ENCODE data around the gene UBL5. TPM values are rescaled to one million over a fixed set of nuclear protein-coding genes. Genes with fewer than 3 reads are reported as not detected.
"Not testable (repeated sequence)": the region's sequence is repeated elsewhere in the genome, so short reads cannot be mapped to it uniquely, and the experiment has no call there.

The UBL5 gene
- total RNA-seq, 1 donor from 2014 or later: 315 TPM

DNA sequence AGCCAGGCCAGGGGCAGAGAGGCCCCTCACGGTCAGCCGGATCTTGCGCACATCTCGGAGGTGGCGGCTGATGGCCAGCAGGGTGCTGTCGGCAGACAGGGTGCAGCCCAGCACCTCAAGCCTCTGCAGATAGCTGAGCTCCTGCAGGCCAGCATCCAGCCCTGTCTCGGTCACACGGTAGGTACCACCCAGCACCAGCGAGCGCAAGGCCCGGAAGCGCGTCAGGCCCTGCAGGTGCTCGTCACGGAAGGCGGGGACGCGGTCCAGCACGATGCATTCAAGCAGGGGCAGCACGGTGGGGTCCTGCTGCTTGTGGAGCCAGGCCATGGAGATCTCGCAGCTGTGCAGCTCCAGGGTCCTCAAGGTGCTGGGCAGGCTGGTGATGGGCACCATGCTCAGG, 16.6 kb upstream of the UBL5 start:
- DNase-seq (ENCODE audit: low spot score): no peak

DNA sequence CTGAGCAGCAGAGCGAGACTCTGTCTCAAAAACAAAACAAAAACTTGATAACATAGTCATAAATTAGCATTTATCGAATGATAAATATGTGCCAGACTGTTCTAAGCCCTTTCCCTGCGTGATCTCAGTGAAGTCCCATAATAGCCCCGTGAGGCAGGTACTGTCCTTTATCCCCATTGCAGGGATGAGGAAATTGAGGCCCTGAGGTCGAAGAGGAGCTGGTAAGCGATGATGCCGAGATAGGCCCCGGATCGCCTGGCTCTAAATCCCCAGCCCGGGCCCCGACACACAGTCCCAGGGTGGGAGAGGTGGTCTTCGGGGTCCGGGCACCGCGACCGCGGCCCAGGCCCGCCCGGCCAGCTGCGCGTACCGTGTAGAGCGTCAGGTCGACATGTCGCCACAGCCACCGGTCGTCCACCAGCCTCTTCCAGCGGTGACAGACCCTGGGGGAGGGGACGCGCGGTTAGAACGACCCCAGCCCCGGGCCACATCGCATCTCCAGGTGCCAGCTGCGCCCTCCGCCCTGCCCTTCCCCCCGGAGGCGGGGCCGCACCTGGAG, 9.5 kb upstream of the UBL5 start:
- no peak for DNase-seq (ENCODE audit: low spot score)

DNA sequence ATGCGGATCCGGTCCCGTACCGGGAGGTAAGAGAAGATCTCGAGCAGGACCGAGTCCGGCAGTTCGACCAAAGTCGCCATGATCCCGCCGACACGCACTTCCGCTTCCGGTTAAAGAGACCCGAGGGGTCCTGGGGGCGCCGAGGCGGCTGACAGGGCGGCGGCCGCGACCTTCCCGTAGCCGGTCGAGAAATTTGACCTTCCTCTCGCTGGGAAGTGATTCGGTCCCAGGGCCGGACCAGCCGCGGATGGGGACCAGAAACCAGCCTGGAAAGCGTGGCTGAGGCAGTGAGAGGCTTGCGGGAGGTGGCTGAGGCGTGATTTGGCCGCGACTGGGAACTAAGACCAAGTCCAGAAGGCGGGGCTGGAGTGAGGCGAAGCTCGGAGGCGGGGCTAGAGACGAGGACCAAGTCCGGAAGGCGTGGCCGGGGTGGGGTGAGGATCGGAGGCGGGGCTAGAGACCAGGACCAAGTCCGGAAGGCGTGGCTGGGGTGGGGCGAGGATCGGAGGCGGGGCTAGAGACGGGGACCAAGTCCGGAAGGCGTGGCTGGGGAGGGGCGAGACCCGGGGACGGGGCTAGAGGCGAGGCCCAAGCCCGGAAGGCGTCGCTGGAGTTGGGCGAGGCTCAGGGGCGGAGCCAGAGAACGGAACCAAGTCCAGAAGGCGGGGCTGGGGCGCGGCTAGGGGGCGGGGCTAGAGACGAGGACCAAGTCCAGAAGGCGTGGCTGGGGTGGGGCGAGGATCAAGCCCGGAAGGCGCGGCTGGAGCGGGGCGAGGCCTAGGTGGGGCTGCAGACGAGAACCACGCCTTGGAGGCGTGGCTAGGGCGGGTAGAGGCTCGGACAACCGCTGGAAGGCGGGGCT, 8.8 kb upstream of the UBL5 start, which contains the start of gene FBXL12:
Gene FBXL12 (minus strand): TSS at position 346 of the 862 bp plus-strand sequence. CDS start 266 bp downstream, at position 80.
- peak; percentile 100 for DNase-seq (ENCODE audit: low spot score)

DNA sequence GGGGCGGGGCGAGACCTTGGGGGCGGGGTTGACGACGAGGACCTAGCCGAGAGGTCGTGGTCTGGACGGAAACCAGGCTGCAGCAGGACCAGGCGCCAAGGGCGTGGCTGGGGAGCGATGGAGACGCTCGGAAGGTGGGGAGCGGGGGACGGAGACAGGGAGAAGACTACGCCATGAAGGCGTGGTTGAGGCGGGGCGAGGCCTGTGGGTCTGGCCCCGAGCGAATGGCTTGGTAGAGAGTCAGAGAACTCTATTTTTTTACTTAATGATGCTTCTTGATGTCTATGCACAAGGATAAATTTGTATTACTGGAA, 8.2 kb upstream of the UBL5 start:
- DNase-seq (ENCODE audit: low spot score): no peak

DNA sequence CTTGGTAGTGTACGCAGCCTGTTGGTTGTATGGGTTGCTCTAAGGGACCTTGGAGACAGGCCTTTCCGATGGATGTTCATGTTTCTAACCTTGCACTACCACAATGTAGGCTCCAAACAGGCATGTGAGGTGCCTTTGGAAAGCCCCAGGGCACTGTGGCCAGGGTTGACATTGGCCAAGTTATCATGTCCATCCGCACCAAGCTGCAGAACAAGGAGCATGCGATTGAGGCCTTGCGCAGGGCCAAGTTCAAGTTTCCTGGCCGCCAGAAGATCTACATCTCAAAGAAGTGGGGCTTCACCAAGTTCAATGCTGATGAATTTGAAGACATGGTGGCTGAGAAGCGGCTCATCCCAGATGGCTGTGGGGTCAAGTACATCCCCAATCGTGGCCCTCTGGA, 7.7 kb upstream of the UBL5 start:
- DNase-seq (ENCODE audit: low spot score): not testable (repeated sequence)

DNA sequence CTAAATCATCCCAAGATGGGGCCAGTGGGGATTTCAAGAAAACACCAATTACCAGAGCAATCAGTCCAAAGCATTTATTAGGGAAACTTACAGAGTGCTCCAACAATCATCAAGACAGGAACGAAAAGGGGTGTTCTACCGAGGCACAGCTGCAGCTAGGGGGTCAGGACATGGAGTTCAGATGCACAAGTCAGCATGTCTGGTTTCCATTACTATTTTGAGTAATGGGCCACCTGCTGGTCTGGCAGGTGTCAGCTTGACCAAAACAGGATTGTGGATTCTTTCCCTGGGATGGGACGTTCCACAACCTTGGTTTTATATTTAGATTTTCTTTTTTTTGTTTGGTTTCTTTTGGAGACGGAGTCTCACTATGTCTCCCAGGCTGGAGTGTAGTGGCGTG, 3.9 kb upstream of the UBL5 start:
- no peak for DNase-seq (ENCODE audit: low spot score)

DNA sequence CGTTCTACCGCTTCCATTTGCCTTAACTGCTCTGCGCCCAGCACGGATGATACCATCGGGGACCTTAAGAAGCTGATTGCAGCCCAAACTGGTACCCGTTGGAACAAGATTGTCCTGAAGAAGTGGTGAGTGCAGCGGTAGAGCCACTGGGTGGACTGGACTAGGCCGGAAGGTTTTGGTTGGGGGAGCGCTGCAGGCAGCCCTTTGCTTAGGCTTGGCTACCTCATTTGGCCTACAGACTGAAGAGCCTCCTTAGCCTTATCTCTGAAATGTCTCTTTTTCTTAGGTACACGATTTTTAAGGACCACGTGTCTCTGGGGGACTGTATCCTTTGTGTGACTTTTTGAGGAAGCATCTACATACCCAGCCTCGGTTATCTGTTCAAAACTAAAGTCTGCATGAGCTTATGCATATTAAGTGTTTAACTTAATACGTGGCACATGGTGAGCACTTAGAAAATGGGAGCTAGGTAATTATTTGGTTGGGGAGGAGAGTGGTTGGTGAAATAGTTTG, 889 bp downstream of the UBL5 start:
- DNase-seq (ENCODE audit: low spot score): no peak

DNA sequence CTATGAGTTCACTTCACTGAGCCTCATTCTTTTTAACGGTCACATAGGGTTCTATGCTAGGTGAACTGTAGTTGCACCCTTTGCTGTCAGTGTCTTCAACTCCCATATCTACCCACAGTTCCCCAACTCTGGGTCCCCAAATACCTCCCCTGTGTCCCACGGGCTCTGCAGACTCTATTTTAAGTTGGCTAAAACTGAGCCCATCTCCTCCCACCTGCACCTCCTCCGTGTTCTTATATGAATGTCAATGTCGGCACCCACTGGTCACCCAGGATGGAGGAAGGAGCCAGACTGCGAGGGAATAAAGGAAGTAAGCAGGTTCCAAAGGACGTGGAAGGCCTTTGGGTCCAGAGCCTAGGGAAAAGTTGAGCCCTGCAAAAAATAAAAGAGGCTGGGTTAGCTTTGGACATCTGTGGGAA, 6.6 kb downstream of the UBL5 start:
- no peak for DNase-seq (ENCODE audit: low spot score)

DNA sequence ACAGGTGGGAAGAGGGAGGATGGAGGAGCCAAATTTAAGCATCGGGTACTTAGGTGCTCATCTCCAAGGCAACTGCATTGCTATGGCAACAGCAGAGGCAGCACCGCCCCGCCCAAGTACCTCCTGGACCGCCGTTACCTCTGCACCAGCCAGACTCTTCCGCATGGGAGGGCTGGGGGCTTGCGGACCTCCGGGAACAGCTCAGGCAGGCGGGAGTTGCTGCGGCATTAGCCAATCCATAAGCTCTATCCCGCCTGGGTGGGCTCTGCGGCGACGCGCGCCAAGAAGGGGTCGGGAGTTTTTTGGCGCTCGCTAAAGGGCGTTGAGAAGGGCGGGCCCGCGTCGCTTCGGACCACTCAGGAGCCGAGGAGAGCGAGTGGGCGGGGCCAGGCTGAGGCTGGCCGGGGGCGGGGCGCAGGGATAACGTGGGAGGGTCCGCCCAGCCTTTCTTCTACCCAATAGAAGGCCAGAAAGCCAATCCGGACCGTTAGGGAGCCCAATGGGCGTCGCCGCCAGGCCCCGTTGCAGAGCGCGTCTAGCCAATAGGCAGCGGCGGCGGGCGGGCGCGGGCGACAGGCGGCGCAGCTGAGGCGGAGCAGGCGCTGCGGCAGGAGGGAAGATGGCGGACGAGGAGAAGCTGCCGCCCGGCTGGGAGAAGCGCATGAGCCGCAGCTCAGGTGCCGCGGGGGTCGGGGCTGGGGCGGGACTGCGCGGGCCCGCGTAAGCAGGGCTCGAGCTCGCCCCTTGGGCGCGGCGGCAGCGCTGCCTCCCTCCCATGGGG, 7.2 kb downstream of the UBL5 start, which contains the start of gene PIN1:
Gene PIN1 (plus strand): TSS at position 593 of the 781 bp plus-strand sequence. CDS start 27 bp downstream, at position 620.
- peak; percentile 99 for DNase-seq (ENCODE audit: low spot score)

DNA sequence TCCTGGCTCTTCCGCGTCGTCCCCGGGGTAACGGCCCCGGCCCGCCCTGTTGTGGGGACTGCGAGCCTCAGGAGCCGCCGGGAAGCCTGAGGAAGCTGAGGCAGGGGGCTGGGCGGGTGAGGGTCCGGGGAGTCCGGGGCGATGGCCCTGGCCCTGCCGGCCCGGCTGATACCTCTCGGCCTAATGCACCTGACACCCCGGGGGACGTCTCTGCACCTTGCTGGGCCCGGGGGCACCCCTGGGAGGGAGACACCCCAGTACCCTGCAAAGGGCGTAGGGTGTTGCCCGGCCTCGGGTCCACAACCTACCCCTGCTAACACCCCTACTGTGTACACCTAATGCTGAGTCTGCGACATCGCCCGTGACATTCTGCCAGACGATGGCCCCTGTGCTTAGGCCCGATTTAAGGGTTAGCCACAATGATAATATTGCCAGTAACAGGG, 7.8 kb downstream of the UBL5 start:
- no peak for DNase-seq (ENCODE audit: low spot score)

DNA sequence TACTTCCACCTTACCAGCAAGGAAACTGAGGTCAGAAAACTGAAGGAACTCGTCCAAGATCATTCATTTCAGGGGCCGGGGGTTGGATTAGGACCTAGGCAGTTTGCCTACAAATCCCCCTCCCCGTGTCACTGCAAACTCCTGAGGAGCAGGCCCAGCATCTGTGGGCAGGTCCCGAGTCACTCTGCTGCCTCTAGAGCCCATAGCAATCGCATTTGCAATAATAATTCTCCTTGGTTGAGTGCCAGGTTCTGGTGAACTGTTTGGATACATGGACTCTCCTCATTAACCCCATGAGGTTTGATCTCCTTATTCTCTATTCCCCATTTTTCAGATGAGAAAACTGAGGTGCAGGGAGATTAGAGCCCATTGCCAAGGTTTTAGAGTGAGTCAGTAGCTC, 8.3 kb downstream of the UBL5 start:
- DNase-seq (ENCODE audit: low spot score): no peak

DNA sequence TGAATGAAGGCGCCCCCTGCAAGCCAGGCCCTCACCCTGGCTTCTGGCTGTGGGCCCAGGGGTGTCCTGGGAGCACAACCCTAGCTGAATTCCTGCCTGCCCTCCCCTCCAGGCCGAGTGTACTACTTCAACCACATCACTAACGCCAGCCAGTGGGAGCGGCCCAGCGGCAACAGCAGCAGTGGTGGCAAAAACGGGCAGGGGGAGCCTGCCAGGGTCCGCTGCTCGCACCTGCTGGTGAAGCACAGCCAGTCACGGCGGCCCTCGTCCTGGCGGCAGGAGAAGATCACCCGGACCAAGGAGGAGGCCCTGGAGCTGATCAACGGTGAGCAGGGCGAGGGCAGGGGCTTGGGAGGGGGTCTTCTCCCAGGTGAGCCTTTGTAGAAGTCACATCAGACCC, 10.6 kb downstream of the UBL5 start:
- no peak for DNase-seq (ENCODE audit: low spot score)

DNA sequence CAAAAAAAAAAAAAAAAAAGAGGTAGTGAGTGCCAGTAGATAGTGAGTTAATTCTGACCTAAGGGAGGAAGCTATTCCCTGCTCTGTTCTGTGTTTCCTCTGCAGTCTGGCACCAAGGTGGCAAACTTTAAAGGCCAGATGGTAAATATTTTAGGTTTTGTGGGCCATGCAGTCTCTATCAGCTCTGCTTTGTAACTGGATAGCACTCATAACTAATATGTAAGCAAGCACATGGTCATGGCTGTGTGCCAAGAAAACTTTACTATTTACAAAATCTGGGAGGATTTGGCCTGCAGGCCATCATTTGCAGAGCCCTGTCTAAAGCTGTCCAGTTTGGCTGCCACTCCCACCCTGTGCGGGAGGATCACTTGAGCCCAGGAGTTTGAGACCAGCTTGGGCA, 11.7 kb downstream of the UBL5 start:
- no peak for DNase-seq (ENCODE audit: low spot score)

DNA sequence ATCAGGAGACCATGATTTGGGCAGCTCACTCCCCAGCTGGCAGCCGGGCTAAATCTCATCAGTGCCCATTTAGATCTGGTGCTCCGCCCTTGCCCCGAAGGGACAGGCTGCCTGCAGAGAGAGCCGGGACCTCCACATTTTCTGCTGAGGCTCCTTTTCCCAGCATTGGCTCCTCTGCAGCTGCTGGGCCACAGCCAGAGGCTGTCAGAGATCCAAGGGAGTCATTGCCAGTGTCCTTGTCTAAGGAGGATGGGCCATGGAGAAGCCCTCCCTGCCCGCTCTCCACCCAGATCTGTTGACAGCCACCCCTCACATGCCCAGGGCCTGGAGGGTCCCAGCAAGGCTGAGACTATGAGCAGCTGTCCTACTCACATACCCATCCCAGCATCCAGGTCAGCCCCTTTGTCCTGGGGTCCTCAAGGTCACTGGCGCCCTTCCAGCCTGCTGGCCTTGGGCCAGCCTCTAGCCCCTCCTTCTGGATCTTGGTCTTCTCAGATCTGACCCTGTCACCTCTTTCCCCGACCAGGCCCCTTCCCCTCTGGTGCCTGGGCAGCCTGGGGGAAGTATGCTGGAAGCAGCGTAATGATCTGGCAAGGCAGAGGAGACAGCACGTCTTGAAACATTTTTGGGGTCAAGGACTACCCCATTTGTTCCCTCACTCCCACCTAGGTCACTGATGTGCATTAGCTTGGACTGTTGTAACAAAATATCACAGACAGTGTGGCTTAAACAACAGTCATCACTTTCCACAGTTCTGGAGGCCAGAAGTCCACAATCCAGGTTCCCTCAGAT, 15.3 kb downstream of the UBL5 start:
- DNase-seq (ENCODE audit: low spot score): no peak

DNA sequence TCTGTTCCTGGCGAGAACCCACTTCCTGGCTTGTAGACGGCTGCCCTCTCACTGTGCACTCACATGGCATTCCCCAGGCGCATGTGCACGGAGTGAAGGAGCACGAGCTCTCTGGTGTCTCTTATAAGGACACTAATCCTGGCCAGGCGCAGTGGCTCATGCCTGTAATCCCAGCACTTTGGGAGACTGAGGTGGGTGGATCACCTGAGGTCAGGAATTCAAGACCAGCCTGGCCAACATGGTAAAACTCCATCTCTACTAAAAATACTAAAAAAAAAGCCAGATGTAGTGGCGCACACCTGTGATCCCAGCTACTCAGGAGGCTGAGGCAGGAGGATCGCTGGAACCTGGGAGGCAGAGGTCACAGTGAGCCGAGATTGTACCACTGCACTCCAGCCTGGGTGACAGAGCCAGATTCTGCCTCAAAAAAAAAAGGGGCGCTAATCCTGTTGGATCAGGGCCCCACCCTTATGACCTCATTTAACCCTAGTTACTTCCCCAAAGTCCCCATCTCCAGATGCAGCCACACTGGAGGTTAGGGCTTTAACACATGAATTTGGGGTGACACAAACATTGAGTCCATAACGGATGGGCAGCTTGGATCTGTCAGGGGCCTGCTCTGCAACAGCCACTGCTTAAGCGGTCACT, 16.0 kb downstream of the UBL5 start:
- not testable (repeated sequence) for DNase-seq (ENCODE audit: low spot score)

DNA sequence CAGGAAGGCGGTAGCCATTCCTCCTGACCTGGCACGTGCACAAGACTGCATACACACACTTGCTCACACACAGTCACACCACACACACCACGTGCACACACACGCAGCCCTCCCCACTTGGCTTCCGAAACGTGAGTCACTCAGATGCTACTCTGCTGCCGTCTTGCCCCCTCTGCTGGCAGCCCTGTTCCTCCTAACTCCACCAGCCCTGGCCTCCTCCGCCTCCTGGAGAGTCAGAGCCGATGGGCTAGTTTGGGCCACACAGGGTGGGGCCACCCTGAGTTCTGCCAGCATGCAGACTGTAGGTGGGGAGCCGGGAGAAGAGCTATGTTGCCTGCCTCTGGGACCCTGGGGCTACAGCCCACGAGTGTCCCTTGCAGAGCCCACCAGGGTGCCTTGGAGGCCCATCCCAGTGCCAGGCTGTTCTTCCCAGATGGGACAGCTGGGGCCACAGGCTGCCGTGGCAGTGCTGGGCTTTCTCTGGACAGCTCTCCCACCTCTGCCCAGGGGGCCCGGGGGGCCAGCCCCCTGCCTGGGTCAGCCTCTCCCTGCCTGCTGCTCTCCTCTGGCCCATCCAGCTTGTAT, 19.5 kb downstream of the UBL5 start:
- DNase-seq (ENCODE audit: low spot score): peak; percentile 56

DNA sequence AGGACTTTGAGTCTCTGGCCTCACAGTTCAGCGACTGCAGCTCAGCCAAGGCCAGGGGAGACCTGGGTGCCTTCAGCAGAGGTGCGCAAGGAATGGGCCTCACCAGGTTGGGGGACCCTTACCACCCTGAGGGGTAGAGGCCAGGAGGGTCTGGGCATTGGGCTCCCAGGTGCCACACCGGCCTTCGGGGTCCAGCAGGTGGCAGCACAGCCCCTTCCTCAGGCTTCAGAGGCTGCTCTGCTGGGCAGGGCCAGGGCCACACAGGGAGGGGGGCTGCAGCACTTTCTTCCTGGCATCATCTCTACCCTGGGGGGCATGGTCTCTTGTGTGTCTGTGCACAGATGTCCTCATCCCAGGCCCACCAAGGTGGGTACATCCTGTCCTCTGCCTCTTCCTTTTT, 20.3 kb downstream of the UBL5 start:
- no peak for DNase-seq (ENCODE audit: low spot score)

DNA sequence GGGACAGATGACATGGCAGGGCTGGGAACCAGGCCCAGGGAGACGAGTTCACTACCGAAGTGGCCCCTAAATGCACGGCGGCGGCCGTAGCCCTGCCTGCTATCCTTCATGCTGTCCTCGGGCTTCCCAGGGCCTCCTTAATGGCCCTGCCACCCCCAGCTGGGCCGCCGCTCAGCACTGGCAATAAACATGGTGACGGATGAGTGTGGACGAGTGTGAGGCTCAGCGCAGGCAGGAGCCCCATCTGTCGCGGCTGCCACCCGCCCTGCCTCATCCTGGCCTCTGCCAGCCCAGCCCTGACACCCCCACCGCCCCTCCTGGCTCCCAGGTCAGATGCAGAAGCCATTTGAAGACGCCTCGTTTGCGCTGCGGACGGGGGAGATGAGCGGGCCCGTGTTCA, 21.0 kb downstream of the UBL5 start:
- no peak for DNase-seq (ENCODE audit: low spot score)

DNA sequence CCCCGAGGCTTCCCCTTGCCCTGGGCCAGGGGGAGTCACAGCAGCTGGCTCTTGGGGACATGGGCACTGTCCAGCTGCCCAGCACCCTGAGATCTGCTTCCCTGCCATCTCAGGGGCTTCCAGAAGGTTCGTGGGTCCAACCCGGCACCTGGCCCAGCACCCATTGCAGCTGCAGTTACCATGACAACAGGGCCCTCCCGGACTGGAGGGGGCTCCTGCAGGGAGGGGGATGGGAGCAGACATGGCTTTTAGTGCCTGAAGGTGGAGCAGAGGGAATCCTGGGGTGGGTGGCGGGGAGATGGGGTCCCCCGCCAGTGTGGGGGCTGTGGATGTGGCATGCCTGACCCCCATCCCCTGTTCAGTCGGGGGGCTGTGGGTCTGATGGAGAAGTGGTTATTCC, 22.1 kb downstream of the UBL5 start:
- DNase-seq (ENCODE audit: low spot score): no peak

DNA sequence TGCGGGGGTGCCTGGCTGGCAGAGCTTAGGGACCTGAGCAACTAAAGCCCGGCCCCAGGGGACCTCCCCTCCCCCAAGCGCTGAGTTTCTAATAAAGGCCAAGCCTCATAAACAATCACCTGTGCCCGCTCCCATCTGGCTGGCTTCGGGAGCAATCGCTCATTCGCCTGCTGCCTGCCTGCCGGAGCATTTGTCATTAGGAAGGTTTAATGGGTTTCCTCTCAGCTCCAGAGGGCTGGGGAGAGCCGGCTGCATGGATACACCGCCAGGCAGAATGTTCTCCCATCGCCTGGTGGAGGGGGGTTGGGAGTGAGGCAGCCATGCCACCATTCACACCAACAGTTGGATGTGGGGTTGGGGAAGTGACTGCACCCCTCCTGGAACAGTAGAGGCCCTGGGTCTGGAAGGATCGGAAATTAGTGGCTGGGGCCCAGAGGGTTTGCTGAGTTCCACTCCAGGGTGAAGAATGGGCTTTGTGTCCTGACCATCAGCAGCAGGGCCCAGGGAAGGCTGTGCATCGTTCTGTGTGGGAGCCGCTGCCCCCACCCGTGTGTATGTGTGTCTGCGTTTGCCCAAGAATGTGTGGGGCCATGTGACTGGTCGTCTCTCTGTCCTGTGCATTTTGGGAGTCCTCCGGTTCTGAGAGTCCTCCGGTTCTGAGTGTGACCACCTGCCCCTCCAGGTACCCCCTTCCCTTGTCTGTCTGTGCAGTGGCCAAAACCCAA, 22.7 kb downstream of the UBL5 start:
- no peak for DNase-seq (ENCODE audit: low spot score)

All from ureter (tissue), 1 donor.